K562 (cell line): ENCODE data around the gene HEPHL1. TPM values are rescaled to one million over a fixed set of nuclear protein-coding genes. Genes with fewer than 3 reads are reported as not detected.

Source experiments
- ARNT ChIP-seq, 2 experiments: fragments of 450-650 bp; IDR thresholded peaks; 2 replicates each; pipeline ENCODE4 v1.6.1; 2016; ENCODE audit warnings: mild to moderate bottlenecking in 1 of 2
- CBX8 ChIP-seq: fragments of 200-600 bp; sonication (generic); IDR thresholded peaks from 2 replicates; pipeline ENCODE4 v1.6.1; 2012; ENCODE audit warnings: borderline replicate concordance, mixed run types, low read depth, mild to moderate bottlenecking, moderate library complexity, mixed read lengths, low read length, control low read depth, inconsistent platforms; ENCODE audit not compliant: poor library complexity, severe bottlenecking; ENCODE audit errors: extremely low read depth
- DPF2 ChIP-seq: fragments of 450-650 bp; IDR thresholded peaks from 2 replicates; pipeline ENCODE4 v1.6.1; 2016
- ESRRB ChIP-seq: fragments of 250-450 bp; sonication (Bioruptor Pico); IDR thresholded peaks from 2 replicates; pipeline ENCODE4 v1.5.0; 2020; ENCODE audit warnings: mild to moderate bottlenecking, moderate library complexity, borderline replicate concordance
- HMG20A ChIP-seq: fragments of 450-650 bp; formaldehyde crosslinking; conservative IDR thresholded peaks from 2 replicates; pipeline ENCODE4 v1.4.0; 2020; ENCODE audit warnings: mild to moderate bottlenecking, mixed read lengths
- HSF4 ChIP-seq: fragments of 250-450 bp; sonication (Bioruptor Pico); IDR thresholded peaks from 2 replicates; pipeline ENCODE4 v2.1.2; 2022; ENCODE audit warnings: mild to moderate bottlenecking, moderate library complexity, borderline replicate concordance
- MITF ChIP-seq: IDR thresholded peaks from 2 replicates; pipeline ENCODE4 v1.6.1; 2014; ENCODE audit warnings: antibody characterized with exemption
- MXD1 ChIP-seq: fragments of 250-450 bp; sonication (Bioruptor Pico); IDR thresholded peaks from 2 replicates; pipeline ENCODE4 v1.8.0; 2021; ENCODE audit warnings: borderline replicate concordance, mild to moderate bottlenecking, moderate library complexity; ENCODE audit not compliant: poor library complexity, severe bottlenecking
- NBN ChIP-seq: fragments of 450-650 bp; IDR thresholded peaks from 2 replicates; pipeline ENCODE4 v1.6.1; 2016; ENCODE audit warnings: low read depth, mild to moderate bottlenecking
- PHF8 ChIP-seq: fragments of 200-600 bp; sonication (generic); IDR thresholded peaks from 2 replicates; pipeline ENCODE4 v1.6.1; 2012; ENCODE audit warnings: mixed run types, mild to moderate bottlenecking, inconsistent platforms, low read length, moderate library complexity, borderline replicate concordance
- POLR3G ChIP-seq: IDR thresholded peaks from 2 replicates; pipeline ENCODE4 v1.6.1; 2011; ENCODE audit not compliant: insufficient read length, insufficient replicate concordance; ENCODE audit errors: extremely low read depth
- RHOXF2B ChIP-seq: fragments of 250-450 bp; sonication (Bioruptor Pico); conservative IDR thresholded peaks from 2 replicates; pipeline ENCODE4 v1.5.1; 2021
- SMARCA4 ChIP-seq: fragments of 450-650 bp; IDR thresholded peaks from 2 replicates; pipeline ENCODE4 v1.6.1; 2016
- ZNF41 ChIP-seq: fragments of 250-450 bp; sonication (Bioruptor Pico); conservative IDR thresholded peaks from 2 replicates; pipeline ENCODE4 v1.4.0; 2020; ENCODE audit warnings: mild to moderate bottlenecking
- ZNF79 ChIP-seq: fragments of 250-450 bp; sonication (Bioruptor Pico); IDR thresholded peaks from 2 replicates; pipeline ENCODE4 v1.4.0; 2020; ENCODE audit warnings: low read depth, mild to moderate bottlenecking, moderate library complexity
- polyA plus RNA-seq, 8 experiments: library from polyadenylated mRNA; depleted of rRNA in 4 of 8; stranded (reverse) in 5 of 8; unstranded in 3 of 8; fragments of >200 nt; fragmentation: Nextera tagmentation in 2 of 8; fragmentation: Illumina TruSeq in 1 of 8; extraction: Ambion mirVana in 2 of 8; extraction: Trizol in 1 of 8; gene quantifications; 2 replicates each; pipeline versions ENCODE4 v1.2.1 to v1.2.3, GENCODE V29; 2011 to 2014; ENCODE audit warnings: inconsistent platforms in 1 of 8, missing spikeins in 1 of 8
- total RNA-seq, 7 experiments: library from RNA; depleted of rRNA in 6 of 7; stranded (reverse); fragments of >200 nt in 6 of 7; fragmentation: Illumina TruSeq in 2 of 7; extraction: Trizol in 2 of 7; gene quantifications; 2 replicates each; pipeline versions ENCODE4 v1.2.1 to v1.2.3, GENCODE V29; 2011 to 2021; ENCODE audit warnings: low replicate concordance in 1 of 7
- TF ChIP-seq, protein P1 (sequence below): sonication (generic); formaldehyde crosslinking; IDR thresholded peaks from 2 replicates; pipeline ENCODE4 v1.8.0; 2022; ENCODE audit warnings: mild to moderate bottlenecking, missing genetic modification reagents
- TF ChIP-seq, protein P2 (sequence below): sonication (generic); formaldehyde crosslinking; IDR thresholded peaks from 2 replicates; pipeline ENCODE4 v1.8.0; 2022; ENCODE audit warnings: missing genetic modification reagents, mild to moderate bottlenecking, borderline replicate concordance
- TF ChIP-seq, protein P3 (sequence below): IDR thresholded peaks from 2 replicates; pipeline ENCODE4 v1.6.1; 2011; ENCODE audit warnings: borderline replicate concordance, low read depth, mild to moderate bottlenecking, moderate library complexity, low read length; ENCODE audit not compliant: insufficient read depth, poor library complexity, severe bottlenecking
- TF ChIP-seq, protein P4 (sequence below): fragments of 450-650 bp; formaldehyde crosslinking; IDR thresholded peaks from 2 replicates; pipeline ENCODE4 v1.4.0; 2020; ENCODE audit warnings: mild to moderate bottlenecking, moderate library complexity

Gene HEPHL1
- total and polyA plus RNA-seq, 9 of the 15 experiments (the other 6 are each of a cell fraction or from before 2014, with no cell fraction given) = 0.01 TPM; not detected in 8

- TF ChIP-seq, protein P1, sequence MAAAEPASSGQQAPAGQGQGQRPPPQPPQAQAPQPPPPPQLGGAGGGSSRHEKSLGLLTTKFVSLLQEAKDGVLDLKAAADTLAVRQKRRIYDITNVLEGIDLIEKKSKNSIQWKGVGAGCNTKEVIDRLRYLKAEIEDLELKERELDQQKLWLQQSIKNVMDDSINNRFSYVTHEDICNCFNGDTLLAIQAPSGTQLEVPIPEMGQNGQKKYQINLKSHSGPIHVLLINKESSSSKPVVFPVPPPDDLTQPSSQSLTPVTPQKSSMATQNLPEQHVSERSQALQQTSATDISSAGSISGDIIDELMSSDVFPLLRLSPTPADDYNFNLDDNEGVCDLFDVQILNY (CRISPR knock-in tag) = no peak
- TF ChIP-seq ARNT (IDR thresholded peaks at IDR 0.05) (no peak), MXD1 (no peak), SMARCA4 (peak; percentile 76), HSF4 (CRISPR knock-in tag) (no peak), ZNF41 (no peak), DPF2 (0 out of 2 replicates have a peak, but pooled peaks have one; percentile 36), POLR3G (no peak), CBX8 (no peak), ESRRB (no peak), ZNF79 (CRISPR knock-in tag) (no peak), RHOXF2B (CRISPR knock-in tag) (no peak), MITF (no peak), NBN (no peak), HMG20A (CRISPR knock-in tag) (no peak), PHF8 (no peak)
- TF ChIP-seq, protein P2, sequence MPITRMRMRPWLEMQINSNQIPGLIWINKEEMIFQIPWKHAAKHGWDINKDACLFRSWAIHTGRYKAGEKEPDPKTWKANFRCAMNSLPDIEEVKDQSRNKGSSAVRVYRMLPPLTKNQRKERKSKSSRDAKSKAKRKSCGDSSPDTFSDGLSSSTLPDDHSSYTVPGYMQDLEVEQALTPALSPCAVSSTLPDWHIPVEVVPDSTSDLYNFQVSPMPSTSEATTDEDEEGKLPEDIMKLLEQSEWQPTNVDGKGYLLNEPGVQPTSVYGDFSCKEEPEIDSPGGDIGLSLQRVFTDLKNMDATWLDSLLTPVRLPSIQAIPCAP (CRISPR knock-in tag) = no peak
- TF ChIP-seq, protein P3, sequence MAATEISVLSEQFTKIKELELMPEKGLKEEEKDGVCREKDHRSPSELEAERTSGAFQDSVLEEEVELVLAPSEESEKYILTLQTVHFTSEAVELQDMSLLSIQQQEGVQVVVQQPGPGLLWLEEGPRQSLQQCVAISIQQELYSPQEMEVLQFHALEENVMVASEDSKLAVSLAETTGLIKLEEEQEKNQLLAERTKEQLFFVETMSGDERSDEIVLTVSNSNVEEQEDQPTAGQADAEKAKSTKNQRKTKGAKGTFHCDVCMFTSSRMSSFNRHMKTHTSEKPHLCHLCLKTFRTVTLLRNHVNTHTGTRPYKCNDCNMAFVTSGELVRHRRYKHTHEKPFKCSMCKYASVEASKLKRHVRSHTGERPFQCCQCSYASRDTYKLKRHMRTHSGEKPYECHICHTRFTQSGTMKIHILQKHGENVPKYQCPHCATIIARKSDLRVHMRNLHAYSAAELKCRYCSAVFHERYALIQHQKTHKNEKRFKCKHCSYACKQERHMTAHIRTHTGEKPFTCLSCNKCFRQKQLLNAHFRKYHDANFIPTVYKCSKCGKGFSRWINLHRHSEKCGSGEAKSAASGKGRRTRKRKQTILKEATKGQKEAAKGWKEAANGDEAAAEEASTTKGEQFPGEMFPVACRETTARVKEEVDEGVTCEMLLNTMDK = no peak
- TF ChIP-seq, protein P4, sequence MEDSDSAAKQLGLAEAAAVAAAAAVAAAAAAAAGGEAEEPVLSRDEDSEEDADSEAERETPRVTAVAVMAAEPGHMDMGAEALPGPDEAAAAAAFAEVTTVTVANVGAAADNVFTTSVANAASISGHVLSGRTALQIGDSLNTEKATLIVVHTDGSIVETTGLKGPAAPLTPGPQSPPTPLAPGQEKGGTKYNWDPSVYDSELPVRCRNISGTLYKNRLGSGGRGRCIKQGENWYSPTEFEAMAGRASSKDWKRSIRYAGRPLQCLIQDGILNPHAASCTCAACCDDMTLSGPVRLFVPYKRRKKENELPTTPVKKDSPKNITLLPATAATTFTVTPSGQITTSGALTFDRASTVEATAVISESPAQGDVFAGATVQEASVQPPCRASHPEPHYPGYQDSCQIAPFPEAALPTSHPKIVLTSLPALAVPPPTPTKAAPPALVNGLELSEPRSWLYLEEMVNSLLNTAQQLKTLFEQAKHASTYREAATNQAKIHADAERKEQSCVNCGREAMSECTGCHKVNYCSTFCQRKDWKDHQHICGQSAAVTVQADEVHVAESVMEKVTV (CRISPR knock-in tag) = no peak
These were observed 56.6 kb downstream of the HEPHL1 start (continued) for GRCh38 chr11:94077552-94078293.
